GM12875 (cell line): Measurements from ENCODE around the gene CCL23.
A peak's percentile ranks its signal among the peaks of the same experiment; 100 is the strongest.

Experiments used
- H3K4me3 ChIP-seq: one replicate; pipeline ENCODE4 v1.5.1; 2011; ENCODE audit warnings: low read depth, low read length, control low read depth
- TF ChIP-seq, protein P1 (sequence below): IDR thresholded peaks from 2 replicates; pipeline ENCODE4 v1.5.1; 2011; ENCODE audit warnings: low read depth, mild to moderate bottlenecking, control low read depth, inconsistent platforms, low read length, moderate library complexity, borderline replicate concordance; ENCODE audit not compliant: insufficient read depth

Gene CCL23

DNA sequence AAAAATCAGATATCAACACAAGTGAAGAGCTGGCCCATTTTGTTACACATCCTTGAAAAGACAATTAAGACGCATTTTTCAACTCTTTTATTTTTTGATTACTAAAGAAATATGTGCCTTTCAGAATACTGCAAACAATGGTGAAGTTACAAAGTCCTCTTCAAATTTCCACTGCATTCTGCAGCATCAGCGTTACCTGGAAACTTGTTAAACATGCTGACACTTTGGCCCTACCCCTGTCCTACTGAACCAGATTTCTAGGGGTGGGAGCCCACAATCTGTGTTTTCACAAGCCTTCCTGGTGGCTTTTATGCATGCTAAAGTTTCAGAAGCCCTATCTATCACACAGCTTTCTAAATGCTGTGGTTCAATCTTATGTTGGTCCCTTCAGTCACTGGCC is 26.7 kb downstream of the CCL23 start:
- no peak overlapping the region for H3K4me3 ChIP-seq
- TF ChIP-seq, protein P1, sequence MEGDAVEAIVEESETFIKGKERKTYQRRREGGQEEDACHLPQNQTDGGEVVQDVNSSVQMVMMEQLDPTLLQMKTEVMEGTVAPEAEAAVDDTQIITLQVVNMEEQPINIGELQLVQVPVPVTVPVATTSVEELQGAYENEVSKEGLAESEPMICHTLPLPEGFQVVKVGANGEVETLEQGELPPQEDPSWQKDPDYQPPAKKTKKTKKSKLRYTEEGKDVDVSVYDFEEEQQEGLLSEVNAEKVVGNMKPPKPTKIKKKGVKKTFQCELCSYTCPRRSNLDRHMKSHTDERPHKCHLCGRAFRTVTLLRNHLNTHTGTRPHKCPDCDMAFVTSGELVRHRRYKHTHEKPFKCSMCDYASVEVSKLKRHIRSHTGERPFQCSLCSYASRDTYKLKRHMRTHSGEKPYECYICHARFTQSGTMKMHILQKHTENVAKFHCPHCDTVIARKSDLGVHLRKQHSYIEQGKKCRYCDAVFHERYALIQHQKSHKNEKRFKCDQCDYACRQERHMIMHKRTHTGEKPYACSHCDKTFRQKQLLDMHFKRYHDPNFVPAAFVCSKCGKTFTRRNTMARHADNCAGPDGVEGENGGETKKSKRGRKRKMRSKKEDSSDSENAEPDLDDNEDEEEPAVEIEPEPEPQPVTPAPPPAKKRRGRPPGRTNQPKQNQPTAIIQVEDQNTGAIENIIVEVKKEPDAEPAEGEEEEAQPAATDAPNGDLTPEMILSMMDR, result no peak

DNA sequence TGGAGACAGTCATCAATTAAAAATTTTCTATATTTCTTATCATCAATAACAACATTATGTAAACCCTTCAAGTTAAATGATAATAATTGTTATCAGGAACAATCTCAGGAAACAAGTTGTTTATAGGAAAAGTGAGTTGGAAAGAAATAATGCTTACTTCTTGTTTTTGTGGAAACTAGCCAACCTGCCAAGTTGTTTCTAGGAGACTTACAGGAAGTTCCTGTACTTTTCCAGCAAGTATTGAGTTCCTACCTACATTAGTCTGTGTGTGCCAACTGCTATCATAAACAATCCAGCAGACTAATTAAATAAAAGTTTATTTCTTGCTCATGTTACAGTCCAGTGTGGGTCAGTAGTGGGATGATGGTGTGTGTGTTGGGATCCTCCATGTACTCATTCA is 29.6 kb downstream of the CCL23 start:
- no peak overlapping the region for H3K4me3 ChIP-seq
- TF ChIP-seq, protein P1, result no peak

DNA sequence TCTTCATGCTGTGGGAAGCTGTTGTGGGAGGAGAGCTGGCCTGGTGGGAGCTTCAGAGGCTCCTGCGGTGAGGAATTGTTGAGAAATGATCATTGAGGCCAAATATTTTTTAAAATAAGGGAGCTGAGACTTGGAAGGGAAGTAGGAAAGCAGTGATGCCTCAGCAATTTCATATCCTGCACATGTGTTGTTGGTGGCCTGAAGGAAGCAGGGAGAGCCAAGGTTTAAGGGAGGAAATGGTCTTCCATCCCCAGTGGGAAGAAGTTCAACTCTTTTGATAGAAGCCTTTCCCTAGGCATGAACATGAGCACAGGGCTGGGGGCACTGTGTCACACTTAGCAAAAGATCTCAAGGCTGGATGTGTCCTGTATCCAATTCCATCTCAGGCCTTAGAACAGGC is 31.1 kb downstream of the CCL23 start, which contains the start of gene CCL14:
CCL14 (minus strand) TSS at position 87 of the 400 bp plus-strand sequence; CDS start at position 7, 80 bp downstream.
- TF ChIP-seq, protein P1, result no peak
- H3K4me3 ChIP-seq, result no peak within 1 kb of the TSS

DNA sequence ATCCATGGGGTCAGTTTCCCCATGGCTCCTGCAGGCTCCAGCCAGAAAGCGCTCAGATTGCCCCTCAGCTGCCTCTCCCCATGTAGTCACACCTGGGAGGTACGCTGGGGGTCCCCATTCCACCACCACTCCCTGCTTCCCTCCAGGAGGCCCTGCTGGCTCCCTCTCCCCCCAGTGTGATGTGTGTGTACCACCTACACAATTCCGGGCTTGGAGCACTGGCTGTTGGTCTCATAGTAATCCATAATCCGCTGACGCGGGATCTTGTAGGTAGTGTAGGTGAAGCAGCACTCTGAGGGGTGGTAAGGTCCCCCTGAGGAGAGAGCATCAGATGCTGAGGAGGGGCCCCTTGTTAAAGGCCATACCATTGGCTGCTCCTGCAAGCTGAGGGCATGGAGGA is 33.6 kb downstream of the CCL23 start:
- no peak overlapping the region for H3K4me3 ChIP-seq
- TF ChIP-seq, protein P1, result no peak

DNA sequence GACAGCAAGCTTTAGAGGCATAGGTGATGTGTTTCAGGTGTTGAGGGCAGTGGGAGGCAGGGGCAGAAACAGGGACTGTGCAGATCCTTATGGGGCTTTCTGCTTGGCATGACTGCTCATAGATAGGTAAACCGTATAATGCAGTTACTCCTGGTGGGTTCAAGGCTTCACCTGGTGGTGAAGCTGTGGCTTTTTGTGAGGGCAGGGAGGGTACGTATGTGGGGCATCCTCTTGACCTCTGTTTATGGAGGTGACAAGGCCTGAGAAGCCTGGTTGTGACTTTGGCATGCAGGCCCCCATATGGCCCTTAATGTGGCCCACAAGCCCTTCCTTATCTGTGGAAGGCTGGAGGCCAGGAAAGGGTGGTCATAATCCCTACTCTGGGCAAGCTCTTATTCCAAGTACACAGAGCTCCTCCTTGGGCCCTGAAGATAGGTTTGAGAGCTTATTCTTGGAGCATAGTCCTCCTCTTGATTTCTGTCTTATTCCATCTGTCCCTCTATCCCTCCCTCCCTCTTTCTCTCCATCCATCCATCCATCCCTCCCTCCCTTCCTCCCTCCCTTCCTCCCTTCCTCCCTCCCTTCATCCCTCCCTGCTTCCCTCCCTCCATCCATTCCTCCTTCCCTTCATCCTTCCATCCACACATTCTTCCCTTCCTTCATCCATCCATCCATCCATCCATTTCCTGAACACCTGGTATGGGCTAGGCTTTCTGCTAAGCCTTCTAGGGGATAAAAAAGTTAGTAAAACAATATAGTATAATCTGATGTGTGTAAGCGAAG is 35.2 kb downstream of the CCL23 start:
- no peak overlapping the region for H3K4me3 ChIP-seq
- TF ChIP-seq, protein P1, result no peak

DNA sequence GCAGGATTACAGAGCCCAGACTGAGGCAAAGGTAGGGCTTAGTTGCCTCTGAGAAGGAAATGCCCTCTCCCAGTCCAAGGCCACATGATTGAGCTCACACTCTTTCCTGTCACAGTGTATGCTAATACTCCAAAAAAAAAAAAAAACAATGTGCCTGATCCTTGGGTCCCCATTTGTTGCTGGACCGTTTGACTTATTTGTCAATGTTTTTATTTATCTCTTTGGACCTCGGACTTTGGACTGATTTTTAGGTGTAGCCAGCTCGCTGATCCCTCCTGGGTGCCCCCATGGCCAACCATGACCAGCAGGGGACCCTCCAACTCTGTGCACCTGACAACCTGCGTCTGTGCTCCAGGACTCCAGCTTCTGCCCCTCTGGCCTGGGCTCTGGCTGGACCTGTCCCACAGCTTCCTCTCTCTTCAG is 35.9 kb downstream of the CCL23 start:
- TF ChIP-seq, protein P1, result peak; percentile 56; the same call in 1 of the 2 replicates
- H3K4me3 ChIP-seq, result no peak overlapping the region

DNA sequence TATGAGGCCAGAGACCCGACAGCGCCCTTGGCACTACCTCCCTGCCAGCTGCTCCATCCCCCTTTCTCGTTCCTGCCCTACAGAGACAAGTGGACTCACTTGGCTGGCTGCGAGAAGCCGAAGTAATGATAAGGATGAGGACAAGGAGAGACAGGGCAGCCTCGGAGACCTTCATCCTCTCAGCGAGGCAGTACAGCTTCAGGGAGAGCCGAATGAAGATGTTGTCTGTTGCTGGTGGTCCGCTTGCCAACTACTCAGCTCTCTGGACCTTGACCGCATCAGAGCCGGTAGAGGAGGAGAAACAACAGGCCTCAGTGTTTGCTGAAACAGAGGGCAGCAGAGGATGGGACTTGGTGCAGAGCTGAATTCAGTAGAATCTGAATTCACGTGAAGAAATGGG is 36.5 kb downstream of the CCL23 start, which contains the start of gene CCL16:
CCL16 (minus strand) TSS at position 252 of the 400 bp plus-strand sequence; CDS start at position 175, 77 bp downstream.
- no peak within 1 kb of the TSS for H3K4me3 ChIP-seq
- TF ChIP-seq, protein P1, result no peak
